ENCODE data around the gene SNX1.
A peak's percentile ranks its signal among the peaks of the same experiment; 100 is the strongest.

The SNX1 gene

GRCh38 chr15:64050281-64051092 lies 45.3 kb upstream of the SNX1 start:
- H3K14ac ChIP-seq (ENCODE audit: low read length in 2 of 2) = no peak overlapping the region
- H2BK5ac ChIP-seq (ENCODE audit: low read depth, low read length, poor library complexity, severe bottlenecking) = peak overlapping the region; percentile 21
- H3K9me3 ChIP-seq (ENCODE audit: control insufficient read depth, low read length) = no peaks in the 10 kb centered on the region
- no peak overlapping the region for H3K27ac ChIP-seq (ENCODE audit: low read length, poor library complexity, severe bottlenecking)
- H3K79me1 ChIP-seq (replicated peaks; ENCODE audit: low read length, poor library complexity, severe bottlenecking) = no peaks in the 10 kb centered on the region
- no peak overlapping the region for H2BK120ac ChIP-seq (ENCODE audit: low read depth, low read length)
- H3K27me3 ChIP-seq (ENCODE audit: control insufficient read depth in 1 of 2, insufficient read depth in 1 of 2, low read length in 2 of 2) = peaks cover 18 to 37% of the 10 kb centered on the region in 2 experiments
- DNase-seq = no peak
- H2BK12ac ChIP-seq (ENCODE audit: low read length in 2 of 2) = no peak overlapping the region
- no peak overlapping the region for H3K9ac ChIP-seq (ENCODE audit: low read length)
- peaks cover 17% of the 10 kb centered on the region for H3K4me1 ChIP-seq (ENCODE audit: control insufficient read depth, insufficient read depth, low read depth, low read length)
- no peak overlapping the region for H4K91ac ChIP-seq (ENCODE audit: low read length)
- peak overlapping the region; percentile 42 for H4K8ac ChIP-seq (ENCODE audit: low read length)
- no peak overlapping the region for H3K4me3 ChIP-seq (ENCODE audit: insufficient read depth in 1 of 2, low read depth in 1 of 2, low read length in 2 of 2)
- no peak overlapping the region for H3K18ac ChIP-seq (ENCODE audit: low read depth in 1 of 2, low read length in 2 of 2)
- H3K23ac ChIP-seq (ENCODE audit: low read length in 2 of 2) = no peak overlapping the region
- H3K4ac ChIP-seq (ENCODE audit: low read depth in 1 of 2, low read length in 2 of 2) = no peak overlapping the region
- H2BK15ac ChIP-seq (ENCODE audit: low read depth, poor library complexity, severe bottlenecking) = no peak overlapping the region
- no peak overlapping the region for H2AK5ac ChIP-seq (ENCODE audit: low read length, severe bottlenecking)
- H3K4me2 ChIP-seq (ENCODE audit: low read length, poor library complexity, severe bottlenecking) = no peak overlapping the region
- no peak overlapping the region for H2AFZ ChIP-seq (ENCODE audit: low read depth, low read length)
- H3K36me3 ChIP-seq (ENCODE audit: control insufficient read depth in 1 of 2, insufficient read depth in 2 of 2, low read depth in 1 of 2, low read length in 2 of 2) = no peaks in the 10 kb centered on the region
- WGBS = 80% methylated on average over 6 of the region's 8 CpGs

DNA sequence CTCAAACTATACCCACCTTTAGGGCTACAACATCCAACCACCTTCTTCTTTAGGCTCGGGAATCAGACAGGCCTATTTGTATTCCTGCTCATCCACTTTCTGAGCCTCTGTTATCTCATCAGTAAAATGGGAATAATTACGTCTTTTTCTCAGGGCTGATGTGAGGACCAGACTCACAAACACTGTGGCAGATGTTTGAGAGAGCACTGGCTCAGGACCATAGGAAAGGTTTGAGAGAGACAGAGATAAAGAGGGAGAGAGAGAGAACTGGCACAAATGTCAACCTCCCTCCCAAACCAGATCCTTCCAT lies 44.7 kb upstream of the SNX1 start:
- Histone ChIP-seq H3K9ac (ENCODE audit: low read length) (no peak overlapping the region), H4K8ac (ENCODE audit: low read length) (no peak overlapping the region), H3K27ac (ENCODE audit: low read length, poor library complexity, severe bottlenecking) (no peak overlapping the region), H3K79me1 (replicated peaks; ENCODE audit: low read length, poor library complexity, severe bottlenecking) (no peaks in the 10 kb centered on the region), H4K91ac (ENCODE audit: low read length) (no peak overlapping the region), H3K4ac (ENCODE audit: low read depth in 1 of 2, low read length in 2 of 2) (no peak overlapping the region), H3K9me3 (ENCODE audit: control insufficient read depth, low read length) (no peaks in the 10 kb centered on the region), H3K4me3 (ENCODE audit: insufficient read depth in 1 of 2, low read depth in 1 of 2, low read length in 2 of 2) (no peak overlapping the region), H3K23ac (ENCODE audit: low read length in 2 of 2) (no peak overlapping the region), H2AK5ac (ENCODE audit: low read length, severe bottlenecking) (no peak overlapping the region), H3K18ac (ENCODE audit: low read depth in 1 of 2, low read length in 2 of 2) (no peak overlapping the region), H3K4me2 (ENCODE audit: low read length, poor library complexity, severe bottlenecking) (no peak overlapping the region), H3K4me1 (ENCODE audit: control insufficient read depth, insufficient read depth, low read depth, low read length) (peaks cover 12% of the 10 kb centered on the region), H2BK12ac (ENCODE audit: low read length in 2 of 2) (no peak overlapping the region), H2BK15ac (ENCODE audit: low read depth, poor library complexity, severe bottlenecking) (no peak overlapping the region), H3K36me3 (ENCODE audit: control insufficient read depth in 1 of 2, insufficient read depth in 2 of 2, low read depth in 1 of 2, low read length in 2 of 2) (no peaks in the 10 kb centered on the region), H3K27me3 (ENCODE audit: control insufficient read depth in 1 of 2, insufficient read depth in 1 of 2, low read length in 2 of 2) (peaks cover 18 to 34% of the 10 kb centered on the region in 2 experiments), H3K14ac (ENCODE audit: low read length in 2 of 2) (no peak overlapping the region), H2BK5ac (ENCODE audit: low read depth, low read length, poor library complexity, severe bottlenecking) (no peak overlapping the region), H2BK120ac (ENCODE audit: low read depth, low read length) (no peak overlapping the region), H2AFZ (ENCODE audit: low read depth, low read length) (no peak overlapping the region)
- 75% methylated on average over 2 of the region's 2 CpGs for WGBS
- no peak for DNase-seq

DNA sequence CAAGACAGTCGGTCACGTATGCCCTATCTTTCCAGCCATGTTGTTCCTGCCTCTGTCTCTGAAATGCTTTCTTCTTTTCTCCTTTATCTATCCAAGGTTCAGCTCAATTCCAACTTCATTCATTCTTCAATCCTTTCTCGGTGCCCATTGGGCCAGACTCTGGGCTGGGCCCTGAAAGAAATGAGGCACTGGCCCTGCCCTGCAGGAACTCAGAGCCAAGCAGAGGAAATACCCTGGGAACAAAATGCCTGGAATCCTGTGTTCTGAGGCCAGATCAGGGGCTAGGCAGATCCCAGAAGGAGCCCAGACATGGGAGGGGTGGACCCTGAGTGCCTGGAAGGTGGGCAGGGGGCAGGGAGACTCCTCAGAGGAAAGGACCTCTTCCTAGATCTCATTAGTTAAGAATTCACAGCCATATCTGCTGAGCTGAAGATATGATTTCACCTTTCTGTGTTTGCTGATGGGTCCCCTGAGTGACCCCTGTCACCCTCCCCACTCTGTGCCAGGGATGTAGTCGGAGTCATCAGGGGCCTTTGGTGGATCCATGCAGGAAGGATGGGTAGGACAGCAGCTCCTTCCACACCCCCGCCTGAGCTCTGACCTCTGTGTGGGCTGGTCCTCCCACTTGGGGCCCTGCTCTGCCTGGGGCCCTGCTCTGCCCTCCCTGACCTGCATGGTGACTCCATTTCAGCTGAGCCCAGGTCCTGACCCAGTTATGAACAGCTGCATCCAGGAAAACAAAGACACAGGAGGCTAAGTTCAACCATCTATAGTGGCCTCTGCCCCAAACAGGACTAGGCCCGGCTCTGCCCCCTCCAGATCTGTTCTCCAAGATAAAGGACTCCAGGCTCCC lies 44.1 kb upstream of the SNX1 start:
- no peak overlapping the region for H2AFZ ChIP-seq (ENCODE audit: low read depth, low read length)
- no peaks in the 10 kb centered on the region for H3K79me1 ChIP-seq (replicated peaks; ENCODE audit: low read length, poor library complexity, severe bottlenecking)
- H3K18ac ChIP-seq (ENCODE audit: low read depth in 1 of 2, low read length in 2 of 2) = no peak overlapping the region
- H4K91ac ChIP-seq (ENCODE audit: low read length) = no peak overlapping the region
- no peak overlapping the region for H2BK120ac ChIP-seq (ENCODE audit: low read depth, low read length)
- peak overlapping the region in 1 of 2 experiments; percentile 19 for H3K23ac ChIP-seq (ENCODE audit: low read length in 2 of 2)
- H2BK15ac ChIP-seq (ENCODE audit: low read depth, poor library complexity, severe bottlenecking) = no peak overlapping the region
- H3K27ac ChIP-seq (ENCODE audit: low read length, poor library complexity, severe bottlenecking) = no peak overlapping the region
- no peak overlapping the region for H4K8ac ChIP-seq (ENCODE audit: low read length)
- no peak overlapping the region for H2BK5ac ChIP-seq (ENCODE audit: low read depth, low read length, poor library complexity, severe bottlenecking)
- H3K4ac ChIP-seq (ENCODE audit: low read depth in 1 of 2, low read length in 2 of 2) = no peak overlapping the region
- H3K36me3 ChIP-seq (ENCODE audit: control insufficient read depth in 1 of 2, insufficient read depth in 2 of 2, low read depth in 1 of 2, low read length in 2 of 2) = no peaks in the 10 kb centered on the region
- H3K9me3 ChIP-seq (ENCODE audit: control insufficient read depth, low read length) = no peaks in the 10 kb centered on the region
- no peak overlapping the region for H3K4me3 ChIP-seq (ENCODE audit: insufficient read depth in 1 of 2, low read depth in 1 of 2, low read length in 2 of 2)
- H2BK12ac ChIP-seq (ENCODE audit: low read length in 2 of 2) = no peak overlapping the region
- H3K4me1 ChIP-seq (ENCODE audit: control insufficient read depth, insufficient read depth, low read depth, low read length) = peaks cover 10% of the 10 kb centered on the region
- no peak overlapping the region for H3K4me2 ChIP-seq (ENCODE audit: low read length, poor library complexity, severe bottlenecking)
- H3K9ac ChIP-seq (ENCODE audit: low read length) = no peak overlapping the region
- H3K27me3 ChIP-seq (ENCODE audit: control insufficient read depth in 1 of 2, insufficient read depth in 1 of 2, low read length in 2 of 2) = peaks cover 18 to 34% of the 10 kb centered on the region in 2 experiments
- H2AK5ac ChIP-seq (ENCODE audit: low read length, severe bottlenecking) = no peak overlapping the region
- WGBS = 92% methylated on average over 5 of the region's 6 CpGs
- no peak overlapping the region for H3K14ac ChIP-seq (ENCODE audit: low read length in 2 of 2)
- no peak for DNase-seq

- Histone ChIP-seq H2AFZ (ENCODE audit: low read depth, low read length) (no peak overlapping the region), H3K23ac (ENCODE audit: low read length in 2 of 2) (no peak overlapping the region), H3K18ac (ENCODE audit: low read depth in 1 of 2, low read length in 2 of 2) (no peak overlapping the region), H3K4me1 (ENCODE audit: control insufficient read depth, insufficient read depth, low read depth, low read length) (peaks cover 7% of the 10 kb centered on the region), H3K14ac (ENCODE audit: low read length in 2 of 2) (no peak overlapping the region), H3K9ac (ENCODE audit: low read length) (no peak overlapping the region), H4K8ac (ENCODE audit: low read length) (no peak overlapping the region), H3K4me2 (ENCODE audit: low read length, poor library complexity, severe bottlenecking) (no peak overlapping the region), H3K27ac (ENCODE audit: low read length, poor library complexity, severe bottlenecking) (no peak overlapping the region), H3K4ac (ENCODE audit: low read depth in 1 of 2, low read length in 2 of 2) (no peak overlapping the region), H3K4me3 (ENCODE audit: insufficient read depth in 1 of 2, low read depth in 1 of 2, low read length in 2 of 2) (no peak overlapping the region), H2BK120ac (ENCODE audit: low read depth, low read length) (no peak overlapping the region), H3K9me3 (ENCODE audit: control insufficient read depth, low read length) (no peaks in the 10 kb centered on the region), H3K27me3 (ENCODE audit: control insufficient read depth in 1 of 2, insufficient read depth in 1 of 2, low read length in 2 of 2) (peaks cover 13 to 20% of the 10 kb centered on the region in 2 experiments), H3K79me1 (replicated peaks; ENCODE audit: low read length, poor library complexity, severe bottlenecking) (no peaks in the 10 kb centered on the region), H3K36me3 (ENCODE audit: control insufficient read depth in 1 of 2, insufficient read depth in 2 of 2, low read depth in 1 of 2, low read length in 2 of 2) (no peaks in the 10 kb centered on the region), H2BK5ac (ENCODE audit: low read depth, low read length, poor library complexity, severe bottlenecking) (no peak overlapping the region), H2BK15ac (ENCODE audit: low read depth, poor library complexity, severe bottlenecking) (no peak overlapping the region), H2AK5ac (ENCODE audit: low read length, severe bottlenecking) (no peak overlapping the region), H2BK12ac (ENCODE audit: low read length in 2 of 2) (no peak overlapping the region), H4K91ac (ENCODE audit: low read length) (no peak overlapping the region)
- no peak for DNase-seq
- 94% methylated on average over 5 of the region's 5 CpGs for WGBS
These were observed 42.8 kb upstream of the SNX1 start for GRCh38 chr15:64052925-64053491.

Measured in mesenchymal stem cell (in vitro differentiated cells and primary cell).